Neutrophil (primary cell): ENCODE results near the gene SLC35G1.

Experiments
- H3K27ac ChIP-seq: fragments of 200-600 bp; sonication (generic); 2 replicates; pipeline ENCODE4 v1.5.1; 2016; ENCODE audit warnings: mild to moderate bottlenecking, moderate library complexity
- H3K27me3 ChIP-seq: fragments of 200-600 bp; sonication (generic); 2 replicates; pipeline ENCODE4 v1.6.0; 2016; ENCODE audit warnings: mild to moderate bottlenecking
- H3K36me3 ChIP-seq: fragments of 200-600 bp; sonication (generic); 2 replicates; pipeline ENCODE4 v1.5.1; 2017
- H3K4me1 ChIP-seq, 2 experiments: fragments of 200-600 bp in 1 of 2; sonication (generic) in 1 of 2; 1 replicate in 1 of 2; 2 replicates in 1 of 2; pipeline versions ENCODE4 v1.5.1 to v1.6.1; 2013 to 2016; ENCODE audit warnings: low read depth in 1 of 2, low read length in 1 of 2, mild to moderate bottlenecking in 1 of 2, moderate library complexity in 1 of 2; ENCODE audit not compliant: control insufficient read depth in 1 of 2, insufficient read depth in 1 of 2
- H3K4me3 ChIP-seq, 2 experiments: fragments of 200-600 bp in 1 of 2; sonication (generic) in 1 of 2; 1 replicate in 1 of 2; 2 replicates in 1 of 2; pipeline ENCODE4 v1.5.1; 2013 to 2016; ENCODE audit warnings: low read depth in 1 of 2, low read length in 1 of 2, mild to moderate bottlenecking in 1 of 2, moderate library complexity in 1 of 2
- H3K9me3 ChIP-seq: fragments of 200-600 bp; sonication (generic); 2 replicates; pipeline ENCODE4 v1.5.1; 2016
- CTCF ChIP-seq: fragments of 200-600 bp; sonication (generic); IDR thresholded peaks from 2 replicates; pipeline ENCODE4 v1.5.1; 2016; ENCODE audit warnings: antibody characterized with exemption

The SLC35G1 gene

DNA sequence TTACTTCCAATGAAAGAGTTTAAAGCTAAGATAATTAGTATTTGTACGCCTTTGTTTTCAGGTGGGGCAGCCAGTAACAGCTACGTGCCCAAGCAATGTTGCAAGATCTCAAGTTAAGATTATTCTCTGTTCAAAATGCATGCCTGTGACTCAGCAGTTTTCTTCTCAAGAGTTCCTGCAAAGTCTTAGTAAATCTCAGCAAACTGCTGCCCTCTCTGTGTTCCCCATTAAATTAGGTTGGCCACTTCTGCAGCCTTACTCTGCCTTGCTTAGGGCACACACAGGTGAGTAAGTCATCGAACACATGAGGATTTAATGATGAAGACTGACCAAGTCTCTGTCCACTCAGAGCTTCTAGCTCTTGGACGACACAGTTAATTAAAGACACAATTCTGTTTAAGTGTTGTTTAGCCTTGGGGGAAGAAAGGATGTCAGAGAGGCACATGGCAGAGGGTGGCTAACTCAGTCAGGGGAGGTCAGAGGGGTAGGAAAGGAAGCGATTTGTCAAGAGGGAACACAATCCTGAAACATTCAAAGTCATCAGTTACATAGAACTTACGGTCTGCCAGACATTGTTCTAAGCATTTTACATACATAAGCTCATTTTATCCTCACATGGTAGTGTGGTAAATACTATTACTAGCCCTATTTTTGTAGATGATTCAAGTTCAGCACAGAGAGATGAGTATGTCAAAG, 20.2 kb upstream of the SLC35G1 start:
- no peaks in the 10 kb centered on the region for H3K4me1 ChIP-seq
- no peaks in the 10 kb centered on the region for H3K36me3 ChIP-seq
- H3K27ac ChIP-seq = no peak overlapping the region
- H3K27me3 ChIP-seq = peaks cover 15% of the 10 kb centered on the region
- no peak for TF ChIP-seq CTCF
- H3K4me3 ChIP-seq = no peak overlapping the region
- no peaks in the 10 kb centered on the region for H3K9me3 ChIP-seq

DNA sequence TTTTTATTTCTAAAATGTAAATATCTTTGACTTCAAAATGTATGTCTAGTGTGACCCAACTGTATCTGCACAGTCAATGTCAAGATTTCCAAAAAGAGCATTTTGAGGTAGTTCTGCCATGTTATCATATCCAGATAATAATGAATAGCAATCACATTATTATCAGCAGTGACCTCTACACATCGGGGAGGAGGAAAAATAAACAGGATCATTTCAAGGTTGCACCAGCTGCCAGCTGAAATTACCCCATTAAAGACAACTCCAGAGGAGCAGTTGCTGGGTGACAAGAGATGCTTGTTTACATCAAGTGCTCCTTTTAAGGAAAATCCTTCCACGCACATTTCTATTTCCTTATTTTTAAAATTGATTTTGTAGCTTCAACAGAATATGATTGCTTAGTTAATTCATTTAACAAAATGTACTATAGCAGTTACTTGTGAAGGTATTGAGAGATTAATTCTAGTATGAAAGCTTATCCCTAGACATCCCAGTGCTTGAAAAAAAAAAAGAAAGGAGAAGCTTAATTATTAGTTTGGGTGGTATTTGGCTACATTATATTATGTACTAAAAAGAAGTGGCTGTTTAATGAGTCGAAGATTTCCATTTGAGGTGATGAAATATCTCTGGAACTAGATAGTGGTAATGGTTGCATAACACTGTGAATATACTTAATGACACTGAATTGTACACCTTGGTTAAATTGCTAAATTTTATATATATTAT, 19.3 kb upstream of the SLC35G1 start:
- H3K27ac ChIP-seq = no peak overlapping the region
- no peak for TF ChIP-seq CTCF
- no peaks in the 10 kb centered on the region for H3K4me1 ChIP-seq
- no peaks in the 10 kb centered on the region for H3K36me3 ChIP-seq
- H3K9me3 ChIP-seq = no peaks in the 10 kb centered on the region
- H3K4me3 ChIP-seq = no peak overlapping the region
- peaks cover 15% of the 10 kb centered on the region for H3K27me3 ChIP-seq

DNA sequence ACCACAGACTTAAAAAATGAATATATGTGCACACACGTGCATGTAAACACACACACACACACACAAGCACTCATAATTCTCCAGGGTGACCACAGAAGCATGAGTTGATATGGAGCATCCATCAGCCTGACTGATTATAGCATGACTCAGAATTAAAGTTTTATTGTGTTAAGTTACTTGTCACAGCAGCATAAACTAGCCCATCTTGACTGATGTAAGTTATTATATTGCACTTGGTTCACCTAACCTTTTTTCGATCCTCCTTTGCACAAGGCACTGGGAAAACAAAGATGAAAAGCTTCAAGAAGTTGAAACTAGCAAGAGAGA, 18.8 kb upstream of the SLC35G1 start:
- H3K9me3 ChIP-seq = no peaks in the 10 kb centered on the region
- peaks cover 15% of the 10 kb centered on the region for H3K27me3 ChIP-seq
- H3K36me3 ChIP-seq = no peaks in the 10 kb centered on the region
- H3K4me1 ChIP-seq = no peaks in the 10 kb centered on the region
- no peak overlapping the region for H3K4me3 ChIP-seq
- H3K27ac ChIP-seq = no peak overlapping the region
- no peak for TF ChIP-seq CTCF

GRCh38 chr10:93876381-93876780, 17.4 kb upstream of the SLC35G1 start:
- Histone ChIP-seq H3K27ac (no peak overlapping the region), H3K4me1 (no peaks in the 10 kb centered on the region), H3K9me3 (no peaks in the 10 kb centered on the region), H3K27me3 (peaks cover 15% of the 10 kb centered on the region), H3K4me3 (no peak overlapping the region), H3K36me3 (no peaks in the 10 kb centered on the region)
- no peak for TF ChIP-seq CTCF

DNA sequence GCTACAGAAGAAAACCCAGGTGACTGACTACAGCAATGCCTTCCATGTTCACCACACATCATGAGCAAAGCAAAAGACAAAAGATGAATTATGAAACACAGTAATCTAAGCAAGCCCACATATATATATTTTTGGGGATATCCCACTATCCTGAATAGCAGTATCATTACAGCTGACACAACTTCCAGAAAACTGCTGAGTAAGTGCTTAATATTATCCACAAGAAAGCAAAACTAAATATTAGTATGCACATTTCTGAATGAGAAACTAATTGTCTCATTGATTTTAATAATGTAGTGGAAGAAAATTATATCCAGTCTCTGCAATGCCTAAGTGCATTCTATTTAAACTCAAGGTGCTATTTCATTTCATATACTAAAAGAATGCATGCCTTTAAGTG, 14.5 kb upstream of the SLC35G1 start:
- Histone ChIP-seq H3K4me3 (no peak overlapping the region), H3K9me3 (no peaks in the 10 kb centered on the region), H3K36me3 (no peaks in the 10 kb centered on the region), H3K27ac (no peak overlapping the region), H3K27me3 (peaks cover 6% of the 10 kb centered on the region), H3K4me1 (no peaks in the 10 kb centered on the region)
- TF ChIP-seq CTCF = no peak
